PC-9 (cell line): ENCODE measurements around the gene DTNBP1.

Experiments used
- EZH2 ChIP-seq: fragments of 200-600 bp; sonication (generic); IDR thresholded peaks from 2 replicates; pipeline ENCODE4 v1.8.0; 2017; ENCODE audit warnings: antibody characterized with exemption, low read depth
- TF ChIP-seq, protein P1 (sequence below): fragments of 200-600 bp; sonication (generic); conservative IDR thresholded peaks from 2 replicates; pipeline ENCODE4 v1.6.1; 2017; ENCODE audit warnings: mixed run types, antibody characterized with exemption, mild to moderate bottlenecking, moderate library complexity

DNA sequence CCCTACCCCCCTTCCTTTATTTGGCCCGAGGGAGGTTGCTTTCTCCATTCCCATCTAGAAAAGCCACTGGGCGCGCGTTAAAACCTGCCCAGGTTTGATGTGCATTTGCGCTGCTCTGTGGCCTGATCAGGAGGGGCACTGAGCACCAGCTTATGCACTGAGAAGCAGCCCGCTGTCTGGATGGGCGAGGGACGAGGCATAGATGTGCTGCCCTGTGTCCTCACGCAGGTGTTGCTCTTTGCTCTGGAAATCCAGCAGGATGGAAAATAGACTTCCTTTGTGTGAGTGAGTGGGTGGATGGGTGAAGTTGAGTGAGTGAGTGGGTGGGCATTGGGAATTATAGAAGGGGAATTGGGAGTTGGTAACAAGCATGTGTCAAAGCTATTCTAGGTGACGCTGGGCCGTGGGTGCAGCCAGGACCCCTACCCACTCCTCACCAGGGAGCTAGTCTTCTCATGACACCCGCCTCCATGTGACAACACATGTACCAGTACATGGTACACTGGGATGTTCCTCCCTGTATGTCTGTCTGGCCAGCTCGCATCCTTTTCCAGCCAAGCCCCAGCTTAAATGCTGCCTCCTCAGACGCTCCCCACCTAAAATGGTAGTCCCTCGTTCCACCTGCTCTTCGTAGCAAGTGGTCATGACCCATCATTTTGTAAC lies 162.6 kb downstream of the DTNBP1 start:
- TF ChIP-seq, protein P1, sequence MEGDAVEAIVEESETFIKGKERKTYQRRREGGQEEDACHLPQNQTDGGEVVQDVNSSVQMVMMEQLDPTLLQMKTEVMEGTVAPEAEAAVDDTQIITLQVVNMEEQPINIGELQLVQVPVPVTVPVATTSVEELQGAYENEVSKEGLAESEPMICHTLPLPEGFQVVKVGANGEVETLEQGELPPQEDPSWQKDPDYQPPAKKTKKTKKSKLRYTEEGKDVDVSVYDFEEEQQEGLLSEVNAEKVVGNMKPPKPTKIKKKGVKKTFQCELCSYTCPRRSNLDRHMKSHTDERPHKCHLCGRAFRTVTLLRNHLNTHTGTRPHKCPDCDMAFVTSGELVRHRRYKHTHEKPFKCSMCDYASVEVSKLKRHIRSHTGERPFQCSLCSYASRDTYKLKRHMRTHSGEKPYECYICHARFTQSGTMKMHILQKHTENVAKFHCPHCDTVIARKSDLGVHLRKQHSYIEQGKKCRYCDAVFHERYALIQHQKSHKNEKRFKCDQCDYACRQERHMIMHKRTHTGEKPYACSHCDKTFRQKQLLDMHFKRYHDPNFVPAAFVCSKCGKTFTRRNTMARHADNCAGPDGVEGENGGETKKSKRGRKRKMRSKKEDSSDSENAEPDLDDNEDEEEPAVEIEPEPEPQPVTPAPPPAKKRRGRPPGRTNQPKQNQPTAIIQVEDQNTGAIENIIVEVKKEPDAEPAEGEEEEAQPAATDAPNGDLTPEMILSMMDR: no peak
- no peak for TF ChIP-seq EZH2
